CD4-positive, alpha-beta memory T cell (primary cell): ENCODE measurements around the gene PRUNE1. TPM values are rescaled to one million over a fixed set of nuclear protein-coding genes. Genes with fewer than 3 reads are reported as not detected.

Source experiments
- CTCF ChIA-PET: fragments of 350-600 bp; sonication (Branson Sonifier 250); formaldehyde crosslinking; loops from one replicate; lab custom pipeline; 2021; ENCODE audit warnings: inconsistent platforms; ENCODE audit not compliant: partially characterized antibody; lab: Charles Lee
- POLR2A ChIA-PET: fragments of 350-600 bp; sonication (Branson Sonifier 250); formaldehyde crosslinking; loops from one replicate; lab custom pipeline; 2021; ENCODE audit not compliant: partially characterized antibody; lab: Charles Lee
- DNase-seq, 5 donors: peaks; one replicate each; pipeline versions ENCODE4 v3.0.0 to v3.0.0-alpha.2; 2020 to 2022; ENCODE audit warnings: mixed read lengths in 1 of 5
- H3K27ac ChIP-seq: one replicate; pipeline ENCODE4 v1.7.0; 2013; ENCODE audit warnings: low read depth, low read length
- H3K27me3 ChIP-seq: 2 replicates; pipeline ENCODE4 v1.7.0; 2013; ENCODE audit warnings: mild to moderate bottlenecking, low read length, moderate library complexity; ENCODE audit not compliant: insufficient read depth
- H3K36me3 ChIP-seq: 2 replicates; pipeline ENCODE4 v1.7.0; 2013; ENCODE audit warnings: mild to moderate bottlenecking, low read length, moderate library complexity; ENCODE audit not compliant: insufficient read depth
- H3K4me1 ChIP-seq: 2 replicates; pipeline ENCODE4 v1.7.0; 2013; ENCODE audit warnings: mild to moderate bottlenecking, low read length, moderate library complexity; ENCODE audit not compliant: insufficient read depth
- H3K4me3 ChIP-seq, 2 donors: one replicate each; pipeline ENCODE4 v1.7.0; 2013; ENCODE audit warnings: low read length in 2 of 2, mild to moderate bottlenecking in 1 of 2
- H3K9me3 ChIP-seq, 2 donors: one replicate each; pipeline ENCODE4 v1.7.0; 2013; ENCODE audit warnings: low read length in 2 of 2, control low read depth in 1 of 2; ENCODE audit not compliant: control insufficient read depth in 1 of 2
- H3K27ac Mint-ChIP-seq, 7 donors: one replicate each; pipeline ENCODE4 v1.8.0; 2020 to 2021; ENCODE audit warnings: mixed read lengths in 7 of 7, mild to moderate bottlenecking in 6 of 7, inconsistent platforms in 3 of 7, moderate library complexity in 3 of 7
- H3K27me3 Mint-ChIP-seq, 2 donors: one replicate each; pipeline ENCODE4 v1.8.0; 2020 to 2021; ENCODE audit warnings: mixed read lengths in 2 of 2
- H3K36me3 Mint-ChIP-seq, 2 donors: one replicate each; pipeline ENCODE4 v1.8.0; 2020 to 2021; ENCODE audit warnings: mixed read lengths in 2 of 2, inconsistent platforms in 1 of 2, mild to moderate bottlenecking in 1 of 2
- H3K4me1 Mint-ChIP-seq, 4 donors: one replicate each; pipeline ENCODE4 v1.8.0; 2020 to 2021; ENCODE audit warnings: mixed read lengths in 4 of 4, mild to moderate bottlenecking in 1 of 4
- H3K4me3 Mint-ChIP-seq, 8 donors: one replicate each; pipeline ENCODE4 v1.8.0; 2020 to 2021; ENCODE audit warnings: mixed read lengths in 8 of 8, mild to moderate bottlenecking in 7 of 8, moderate library complexity in 6 of 8, inconsistent platforms in 3 of 8
- H3K9me3 Mint-ChIP-seq, 8 donors: one replicate each; pipeline ENCODE4 v1.8.0; 2020 to 2021; ENCODE audit warnings: mixed read lengths in 8 of 8, mild to moderate bottlenecking in 5 of 8, inconsistent platforms in 3 of 8, moderate library complexity in 1 of 8
- intact Hi-C: fragments of 100-400 bp; cut with micrococcal nuclease; formaldehyde crosslinking; loops from one replicate; pipeline ENCODE4 v1.15.1; 2023
- polyA plus RNA-seq, 2 donors: library from polyadenylated mRNA; unstranded; fragments of 300-500 nt; fragmentation: Illumina TruSeq; gene quantifications; one replicate each; pipeline ENCODE4 v1.2.3, GENCODE V29; 2021
- total RNA-seq, 2 experiments: library from RNA; stranded (reverse); gene quantifications; one replicate each; pipeline ENCODE4 v1.2.3, GENCODE V29; 2021

PRUNE1 gene
- total and polyA plus RNA-seq, 4 experiments from 2014 or later = 35.0 to 59.0 (median 45.7) TPM

DNA sequence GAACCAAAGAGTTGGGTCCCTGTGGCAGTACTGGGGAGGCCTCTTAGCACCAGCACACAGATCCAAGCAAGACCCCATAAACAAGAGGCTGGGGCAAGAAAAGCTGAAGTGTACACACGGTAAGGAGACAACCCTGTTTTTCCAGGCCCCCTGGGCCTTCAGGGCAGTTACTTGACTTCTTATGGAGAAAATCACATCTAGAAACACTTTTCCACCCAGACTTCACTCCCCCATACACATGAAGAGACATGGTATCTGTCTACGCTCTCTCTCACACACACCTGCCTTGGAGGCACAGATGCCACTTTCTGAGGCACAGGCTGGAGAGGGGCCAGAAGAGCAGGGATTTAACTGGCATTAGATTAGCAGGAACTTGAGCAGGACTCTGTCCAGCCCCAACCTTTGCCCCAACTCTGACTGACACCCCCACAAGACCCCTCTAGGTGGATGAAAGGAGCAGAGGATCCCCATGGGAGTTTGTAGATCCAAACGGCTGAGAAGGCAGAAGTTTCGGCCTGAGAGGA is 35.8 kb upstream of the PRUNE1 start:
- Histone ChIP-seq H3K36me3 (peaks cover 14% of the 10 kb centered on the region), H3K27ac (peak overlapping the region; percentile 84), H3K9me3 (no peaks in the 10 kb centered on the region), H3K27me3 (no peaks in the 10 kb centered on the region), H3K4me1 (peaks cover 60% of the 10 kb centered on the region), H3K4me3 (peak overlapping the region in 1 of 2 donors; percentile 78)
- Mint-ChIP-seq H3K4me1 (peaks cover 43 to 65% (median 51%) of the 10 kb centered on the region in 4 donors), H3K9me3 (peaks cover 0 to 1% (median 0%) of the 10 kb centered on the region in 8 donors), H3K36me3 (peaks cover 13 to 29% of the 10 kb centered on the region in 2 donors), H3K27me3 (no peaks in the 10 kb centered on the region), H3K27ac (peak overlapping the region; percentile 91 to 95 (median 92)), H3K4me3 (peak overlapping the region; percentile 86 to 95 (median 89))
- intact Hi-C loops = loop anchor here (10.0 kb wide), 1 partner anchor 508 kb away; no protein-coding TSS in a partner anchor
- CTCF ChIA-PET = no interaction called here
- DNase-seq = no peak
- POLR2A ChIA-PET = interaction anchor here (0.6 kb wide), 1 partner anchor 38 kb away, joined by 4 read pairs; no protein-coding TSS in a partner anchor

GRCh38 chr1:150973258-150973835 is 34.9 kb upstream of the PRUNE1 start:
- Mint-ChIP-seq H3K27me3 (no peaks in the 10 kb centered on the region), H3K27ac (peak overlapping the region; percentile 91 to 95 (median 92)), H3K36me3 (peaks cover 5 to 21% of the 10 kb centered on the region in 2 donors), H3K4me1 (peaks cover 45 to 67% (median 54%) of the 10 kb centered on the region in 4 donors), H3K4me3 (peak overlapping the region; percentile 86 to 95 (median 89)), H3K9me3 (no peaks in the 10 kb centered on the region)
- intact Hi-C loops = loop anchor here (10.0 kb wide), 1 partner anchor 509 kb away; no protein-coding TSS in a partner anchor
- no peaks in the 10 kb centered on the region for H3K27me3 ChIP-seq
- peaks cover 65% of the 10 kb centered on the region for H3K4me1 ChIP-seq
- peak overlapping the region; percentile 78 to 83 for H3K4me3 ChIP-seq
- H3K9me3 ChIP-seq = no peaks in the 10 kb centered on the region
- H3K27ac ChIP-seq = peak overlapping the region; percentile 84
- POLR2A ChIA-PET = interaction anchor here (0.6 to 4.1 kb wide), 21 partner anchors 9 to 410 kb away, joined by 3 to 30 read pairs (median 4); partner anchors contain the start of genes ARNT, CDC42SE1, ENSA and GOLPH3L
- DNase-seq = no peak
- H3K36me3 ChIP-seq = peaks cover 5% of the 10 kb centered on the region
- CTCF ChIA-PET = interaction anchor here (1.0 to 15.8 kb wide), 6 partner anchors 8 to 412 kb away, joined by 3 to 255 read pairs (median 3); partner anchors contain the start of gene MINDY1

DNA sequence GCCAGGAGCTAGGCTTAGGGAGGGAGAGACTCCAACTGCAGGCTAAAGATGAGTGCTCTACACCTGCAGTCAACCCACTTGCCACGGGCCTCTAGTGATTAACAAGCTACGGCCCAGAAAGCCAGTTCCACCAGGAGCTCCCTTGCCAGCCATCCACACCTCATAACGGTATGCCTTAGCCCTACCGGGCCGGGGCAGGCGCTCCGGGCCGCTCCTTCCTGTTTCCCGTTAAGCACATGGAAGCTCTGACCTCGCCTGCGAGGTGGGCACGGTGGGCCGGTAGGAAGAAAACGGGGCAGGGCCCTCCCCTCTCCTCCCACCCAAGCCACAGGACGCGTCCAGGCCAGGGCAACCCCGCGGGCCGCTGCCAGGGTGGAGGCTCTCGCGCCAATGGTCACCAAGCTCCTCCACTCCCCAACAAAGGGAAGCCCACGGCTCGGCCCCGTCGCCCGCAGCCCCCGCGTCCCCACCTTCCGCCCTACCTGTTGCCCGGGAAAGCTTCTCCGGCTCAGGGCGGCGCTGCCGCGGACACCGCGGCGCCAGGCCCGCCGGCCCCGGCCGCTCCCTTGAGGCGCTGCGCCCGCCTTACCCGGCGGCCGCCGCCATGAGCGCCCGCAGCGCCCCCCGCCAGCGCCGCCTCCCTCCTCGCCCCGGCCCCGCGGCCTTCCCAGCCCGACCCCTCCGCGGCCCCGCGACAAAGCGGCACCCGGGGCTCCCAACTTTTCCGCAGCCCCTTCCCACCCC is 34.2 kb upstream of the PRUNE1 start:
- peak overlapping the region; percentile 91 to 95 (median 92) for H3K27ac Mint-ChIP-seq
- Histone ChIP-seq H3K27ac (peak overlapping the region; percentile 84), H3K4me1 (peaks cover 68% of the 10 kb centered on the region), H3K9me3 (no peaks in the 10 kb centered on the region), H3K27me3 (no peaks in the 10 kb centered on the region), H3K36me3 (no peaks in the 10 kb centered on the region), H3K4me3 (peak overlapping the region; percentile 78 to 83)
- H3K27me3 Mint-ChIP-seq = no peaks in the 10 kb centered on the region
- DNase-seq = peak in 4 of 5 donors; percentile 32 to 55 (median 36)
- intact Hi-C loops = loop anchor here (1.0 to 10.0 kb wide), 4 partner anchors 33 to 509 kb away; partner anchors contain the start of genes ARNT, MINDY1 and SETDB1
- ChIA-PET POLR2A (interaction anchor here (0.5 to 4.1 kb wide), 24 partner anchors 9 to 610 kb away, joined by 3 to 30 read pairs (median 4); partner anchors contain the start of genes ARNT, CDC42SE1, ENSA and GOLPH3L), CTCF (interaction anchor here (0.7 to 15.8 kb wide), 7 partner anchors 8 to 413 kb away, joined by 3 to 255 read pairs (median 3); partner anchors contain the start of gene MINDY1)
- H3K36me3 Mint-ChIP-seq = peaks cover under 1 to 15% of the 10 kb centered on the region in 2 donors
- H3K4me3 Mint-ChIP-seq = peak overlapping the region; percentile 86 to 95 (median 89)
- peaks cover 45 to 74% (median 58%) of the 10 kb centered on the region in 4 donors for H3K4me1 Mint-ChIP-seq
- no peaks in the 10 kb centered on the region for H3K9me3 Mint-ChIP-seq

- H3K4me1 ChIP-seq = peaks cover 76% of the 10 kb centered on the region
- H3K9me3 ChIP-seq = no peaks in the 10 kb centered on the region
- ChIA-PET POLR2A (interaction anchor here (0.9 to 4.1 kb wide), 12 partner anchors 12 to 611 kb away, joined by 3 to 30 read pairs (median 4); partner anchors contain the start of genes ARNT, ENSA, MCL1 and MINDY1), CTCF (interaction anchor here (0.7 to 15.8 kb wide), 5 partner anchors 9 to 36 kb away, joined by 3 to 255 read pairs (median 4); partner anchors contain the start of gene MINDY1)
- peak within 1 kb of the TSS; percentile 78 to 83 for H3K4me3 ChIP-seq
- Mint-ChIP-seq H3K9me3 (no peaks in the 10 kb centered on the region), H3K36me3 (peaks cover 0 to 12% of the 10 kb centered on the region in 2 donors), H3K27ac (peak within 1 kb of the TSS; percentile 91 to 95 (median 92)), H3K4me1 (peaks cover 48 to 82% (median 63%) of the 10 kb centered on the region in 4 donors), H3K27me3 (no peaks in the 10 kb centered on the region), H3K4me3 (peak within 1 kb of the TSS; percentile 86 to 95 (median 89))
- peak within 1 kb of the TSS; percentile 84 for H3K27ac ChIP-seq
- DNase-seq = peak; percentile 73 to 84 (median 81)
- H3K36me3 ChIP-seq = no peaks in the 10 kb centered on the region
- intact Hi-C loops = loop anchor here (1.0 to 10.0 kb wide), 4 partner anchors 32 to 510 kb away; partner anchors contain the start of genes ARNT, MINDY1 and SETDB1
- no peaks in the 10 kb centered on the region for H3K27me3 ChIP-seq
Observed at GRCh38 chr1:150974580-150975478, 33.4 kb upstream of the PRUNE1 start, which contains the start of gene CERS2. Gene CERS2 (minus strand): TSS chr1:150974835. CDS start chr1:150969090, 5,745 bp downstream.

DNA sequence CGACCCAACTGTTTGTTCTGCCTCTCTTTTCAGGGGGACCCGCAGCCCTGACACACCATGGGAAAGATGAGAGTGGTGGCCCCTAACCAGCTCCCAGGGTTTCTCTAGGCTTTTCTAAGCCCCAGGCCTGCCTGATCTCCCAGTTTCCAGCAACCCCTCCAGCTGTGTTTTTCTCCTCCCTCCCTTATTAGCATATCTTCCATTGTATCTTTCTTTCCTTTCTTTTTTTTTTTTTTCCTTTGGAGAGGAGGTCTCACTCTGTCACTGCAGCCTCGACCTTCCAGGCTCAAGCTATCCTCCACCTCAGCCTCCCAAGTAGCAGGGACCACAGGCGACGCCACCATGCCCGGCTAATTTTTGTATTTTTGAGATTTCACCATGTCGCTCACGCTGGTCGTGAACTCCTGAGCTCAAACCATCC is 31.8 kb upstream of the PRUNE1 start:
- H3K4me3 Mint-ChIP-seq = peak overlapping the region; percentile 50 to 85 (median 82)
- no peaks in the 10 kb centered on the region for H3K9me3 Mint-ChIP-seq
- H3K27me3 Mint-ChIP-seq = no peaks in the 10 kb centered on the region
- intact Hi-C loops = loop anchor here (10.0 kb wide), 1 partner anchor 512 kb away; no protein-coding TSS in a partner anchor
- no peak overlapping the region for H3K27ac ChIP-seq
- peaks cover 0 to 11% of the 10 kb centered on the region in 2 donors for H3K36me3 Mint-ChIP-seq
- DNase-seq = no peak
- peaks cover 40 to 68% (median 53%) of the 10 kb centered on the region in 4 donors for H3K4me1 Mint-ChIP-seq
- no peaks in the 10 kb centered on the region for H3K9me3 ChIP-seq
- peaks cover 63% of the 10 kb centered on the region for H3K4me1 ChIP-seq
- H3K27me3 ChIP-seq = no peaks in the 10 kb centered on the region
- H3K36me3 ChIP-seq = no peaks in the 10 kb centered on the region
- ChIA-PET POLR2A (interaction anchor here (0.7 to 4.1 kb wide), 6 partner anchors 25 to 612 kb away, joined by 3 to 30 read pairs (median 3); partner anchors contain the start of genes MINDY1 and RPRD2), CTCF (interaction anchor here (0.5 to 15.8 kb wide), 4 partner anchors 24 to 77 kb away, joined by 3 to 255 read pairs (median 6); partner anchors contain the start of genes MINDY1 and SETDB1)
- no peak overlapping the region for H3K4me3 ChIP-seq
- H3K27ac Mint-ChIP-seq = peak overlapping the region; percentile 61 to 94 (median 90)
